Measurements from ENCODE around the gene PSPN. TPM values are rescaled to one million over a fixed set of nuclear protein-coding genes. Genes with fewer than 3 reads are reported as not detected.
"Not testable (repeated sequence)": the region's sequence is repeated elsewhere in the genome, so short reads cannot be mapped to it uniquely, and the experiment has no call there.

PSPN gene
- total RNA-seq, 2 experiments from 2014 or later, result 0.81 to 0.85 TPM

DNA sequence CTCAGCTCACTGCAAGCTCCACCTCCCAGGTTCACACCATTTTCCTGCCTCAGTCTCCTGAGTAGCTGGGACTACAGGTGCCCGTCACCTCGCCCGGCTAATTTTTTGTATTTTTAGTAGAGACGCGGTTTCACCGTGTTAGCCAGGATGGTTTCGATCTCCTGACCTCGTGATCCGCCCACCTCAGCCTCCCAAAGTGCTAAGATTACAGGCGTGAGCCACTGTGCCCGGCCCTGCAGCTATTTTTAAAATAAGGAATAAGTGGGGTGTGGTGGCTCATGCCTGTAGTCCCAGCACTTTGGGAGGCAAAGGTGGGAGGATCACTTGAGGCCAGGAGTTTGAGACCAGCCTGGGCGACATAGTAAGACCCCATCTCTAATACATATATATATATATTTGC is 15.3 kb downstream of the PSPN start:
- not testable (repeated sequence) for H3K4me3 ChIP-seq (ENCODE audit: low read length); H3K27ac ChIP-seq (ENCODE audit: low read depth in 1 of 2, low read length in 2 of 2); H3K9me3 ChIP-seq (ENCODE audit: control insufficient read depth in 1 of 2, insufficient read depth in 1 of 2, low read length in 2 of 2); H3K9me3 Mint-ChIP-seq; ATAC-seq (ENCODE audit: poor library complexity); H3K27me3 Mint-ChIP-seq; DNase-seq; H3K27me3 ChIP-seq (ENCODE audit: control insufficient read depth in 1 of 2, insufficient read depth in 2 of 2, low read length in 2 of 2); H3K27ac Mint-ChIP-seq
- H3K36me3 ChIP-seq (ENCODE audit: insufficient read depth, low read length), result peaks cover 23% of the 10 kb centered on the region
- ChIA-PET POLR2A (interaction anchor here (0.8 to 6.3 kb wide), 6 partner anchors 12 to 456 kb away, joined by 3 to 172 read pairs (median 16); partner anchors contain the start of genes ALKBH7, DENND1C, GTF2F1 and KHSRP), CTCF (interaction anchor here (0.6 to 1.5 kb wide), 2 partner anchors 557 to 1543 kb away, joined by 3 read pairs; partner anchors contain the start of gene MAP2K7)
- intact Hi-C loops (cut with DNase I, micrococcal nuclease), result loop anchor here in 1 of 2 experiments (5.0 to 10.0 kb wide), 4 partner anchors 504 to 1564 kb away; partner anchors contain the start of genes CTXN1, HSD11B1L, MICOS13 and SNAPC2
- Mint-ChIP-seq H3K4me1 (ENCODE audit: low read depth) (peaks cover 27% of the 10 kb centered on the region), H3K36me3 (ENCODE audit: low read depth) (peaks cover 48% of the 10 kb centered on the region), H3K4me3 (peak overlapping the region; percentile 94)
- peaks cover 39% of the 10 kb centered on the region for H3K4me1 ChIP-seq (ENCODE audit: insufficient read depth, low read length)

DNA sequence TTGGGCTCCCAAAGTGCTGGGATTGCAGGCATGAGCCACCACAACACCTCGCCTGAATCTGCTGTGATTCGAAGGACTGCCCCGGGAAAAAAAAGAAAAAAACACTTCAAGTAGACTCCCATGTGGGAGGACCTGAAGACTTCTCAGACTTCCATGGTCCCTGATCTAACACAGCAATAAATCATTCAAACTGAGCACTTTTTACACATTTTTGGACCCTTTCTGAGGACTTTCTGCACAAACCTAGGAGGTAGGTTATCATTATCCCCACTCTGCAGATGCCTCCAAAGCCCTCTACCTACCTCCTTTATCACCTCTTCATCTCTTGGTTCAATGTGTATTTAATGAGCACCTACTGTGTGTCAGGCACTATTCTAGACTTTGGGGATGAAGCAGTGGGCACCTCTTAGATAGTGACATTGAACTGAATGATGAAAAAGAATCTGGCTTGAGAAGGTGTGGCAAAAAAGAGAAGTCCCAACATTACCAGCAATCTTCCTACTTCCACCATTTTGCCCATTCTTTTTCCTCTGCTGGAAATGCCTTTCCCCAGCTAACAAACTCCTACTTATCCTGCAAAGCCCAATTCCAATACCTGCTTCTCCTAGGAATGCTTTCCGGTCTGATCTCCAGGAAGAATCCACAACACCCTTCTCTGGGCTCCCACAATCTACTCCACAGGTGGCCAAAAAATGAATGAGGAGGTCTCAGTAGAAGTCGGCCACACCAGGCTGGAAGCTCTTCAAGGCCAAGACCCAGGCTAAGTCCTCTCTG is 16.0 kb downstream of the PSPN start:
- H3K36me3 ChIP-seq (ENCODE audit: insufficient read depth, low read length), result peaks cover 16% of the 10 kb centered on the region
- peaks cover 35% of the 10 kb centered on the region for H3K4me1 ChIP-seq (ENCODE audit: insufficient read depth, low read length)
- CTCF ChIA-PET, result interaction anchor here (0.6 kb wide), 1 partner anchor 1544 kb away, joined by 3 read pairs; the partner anchor contains the start of gene MAP2K7
- H3K4me3 ChIP-seq (ENCODE audit: low read length), result no peak overlapping the region
- no peak overlapping the region for H3K27ac ChIP-seq (ENCODE audit: low read depth in 1 of 2, low read length in 2 of 2)
- no peaks in the 10 kb centered on the region for H3K9me3 Mint-ChIP-seq
- TF ChIP-seq, protein P1, sequence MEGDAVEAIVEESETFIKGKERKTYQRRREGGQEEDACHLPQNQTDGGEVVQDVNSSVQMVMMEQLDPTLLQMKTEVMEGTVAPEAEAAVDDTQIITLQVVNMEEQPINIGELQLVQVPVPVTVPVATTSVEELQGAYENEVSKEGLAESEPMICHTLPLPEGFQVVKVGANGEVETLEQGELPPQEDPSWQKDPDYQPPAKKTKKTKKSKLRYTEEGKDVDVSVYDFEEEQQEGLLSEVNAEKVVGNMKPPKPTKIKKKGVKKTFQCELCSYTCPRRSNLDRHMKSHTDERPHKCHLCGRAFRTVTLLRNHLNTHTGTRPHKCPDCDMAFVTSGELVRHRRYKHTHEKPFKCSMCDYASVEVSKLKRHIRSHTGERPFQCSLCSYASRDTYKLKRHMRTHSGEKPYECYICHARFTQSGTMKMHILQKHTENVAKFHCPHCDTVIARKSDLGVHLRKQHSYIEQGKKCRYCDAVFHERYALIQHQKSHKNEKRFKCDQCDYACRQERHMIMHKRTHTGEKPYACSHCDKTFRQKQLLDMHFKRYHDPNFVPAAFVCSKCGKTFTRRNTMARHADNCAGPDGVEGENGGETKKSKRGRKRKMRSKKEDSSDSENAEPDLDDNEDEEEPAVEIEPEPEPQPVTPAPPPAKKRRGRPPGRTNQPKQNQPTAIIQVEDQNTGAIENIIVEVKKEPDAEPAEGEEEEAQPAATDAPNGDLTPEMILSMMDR (IDR thresholded peaks at IDR 0.05), result no peak
- peak overlapping the region; percentile 67 for H3K4me3 Mint-ChIP-seq
- no peak for DNase-seq
- H3K27me3 Mint-ChIP-seq, result no peaks in the 10 kb centered on the region
- H3K36me3 Mint-ChIP-seq (ENCODE audit: low read depth), result peaks cover 44% of the 10 kb centered on the region
- H3K9me3 ChIP-seq (ENCODE audit: control insufficient read depth in 1 of 2, insufficient read depth in 1 of 2, low read length in 2 of 2), result no peaks in the 10 kb centered on the region
- no peak for ATAC-seq (ENCODE audit: poor library complexity)
- POLR2A ChIA-PET, result interaction anchor here (1.4 to 6.3 kb wide), 3 partner anchors 12 to 456 kb away, joined by 3 to 172 read pairs (median 53); partner anchors contain the start of genes ALKBH7 and KHSRP
- H3K27me3 ChIP-seq (ENCODE audit: control insufficient read depth in 1 of 2, insufficient read depth in 2 of 2, low read length in 2 of 2), result no peaks in the 10 kb centered on the region
- intact Hi-C loops (cut with DNase I, micrococcal nuclease), result loop anchor here in 1 of 2 experiments (5.0 to 10.0 kb wide), 4 partner anchors 505 to 1565 kb away; partner anchors contain the start of genes CTXN1, HSD11B1L, MICOS13 and SNAPC2
- peaks cover 27% of the 10 kb centered on the region for H3K4me1 Mint-ChIP-seq (ENCODE audit: low read depth)
- H3K27ac Mint-ChIP-seq, result no peak overlapping the region

DNA sequence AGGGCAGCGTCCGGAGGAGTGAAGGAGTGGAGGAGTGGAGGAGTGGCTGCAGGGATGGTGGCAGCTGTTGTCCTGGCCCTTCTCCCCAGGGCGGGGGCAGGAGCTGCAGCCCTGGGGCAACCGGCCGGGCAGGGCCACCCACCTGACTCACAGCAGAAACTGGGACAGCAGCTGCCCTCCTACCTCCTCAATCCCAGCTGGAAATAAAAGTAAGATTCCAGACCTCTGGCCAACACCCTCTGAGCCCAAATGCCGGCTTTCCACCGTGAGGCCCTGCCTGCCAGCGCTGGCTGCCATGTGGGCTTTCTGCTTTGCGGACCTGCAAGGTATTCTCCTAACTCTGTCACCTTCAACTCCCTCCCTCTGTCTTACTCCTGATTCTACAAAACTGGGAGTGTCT is 17.7 kb downstream of the PSPN start:
- intact Hi-C loops (cut with DNase I, micrococcal nuclease), result no loop called here
- POLR2A ChIA-PET, result interaction anchor here (1.6 kb wide), 1 partner anchor 15 kb away, joined by 5 read pairs; the partner anchor contains the start of gene ALKBH7
- peak overlapping the region; percentile 38 for H3K4me3 Mint-ChIP-seq
- no peaks in the 10 kb centered on the region for H3K27me3 Mint-ChIP-seq
- H3K27ac ChIP-seq (ENCODE audit: low read depth in 1 of 2, low read length in 2 of 2), result no peak overlapping the region
- peaks cover 40% of the 10 kb centered on the region for H3K36me3 Mint-ChIP-seq (ENCODE audit: low read depth)
- ATAC-seq (ENCODE audit: poor library complexity) (no peak), DNase-seq (no peak)
- CTCF ChIA-PET, result no interaction called here
- TF ChIP-seq, protein P1 (IDR thresholded peaks at IDR 0.05), result no peak
- no peaks in the 10 kb centered on the region for H3K9me3 ChIP-seq (ENCODE audit: control insufficient read depth in 1 of 2, insufficient read depth in 1 of 2, low read length in 2 of 2)
- H3K4me3 ChIP-seq (ENCODE audit: low read length), result no peak overlapping the region
- H3K36me3 ChIP-seq (ENCODE audit: insufficient read depth, low read length), result peaks cover 6% of the 10 kb centered on the region
- no peaks in the 10 kb centered on the region for H3K27me3 ChIP-seq (ENCODE audit: control insufficient read depth in 1 of 2, insufficient read depth in 2 of 2, low read length in 2 of 2)
- peaks cover 22% of the 10 kb centered on the region for H3K4me1 Mint-ChIP-seq (ENCODE audit: low read depth)
- no peaks in the 10 kb centered on the region for H3K9me3 Mint-ChIP-seq
- no peak overlapping the region for H3K27ac Mint-ChIP-seq
- peaks cover 20% of the 10 kb centered on the region for H3K4me1 ChIP-seq (ENCODE audit: insufficient read depth, low read length)

Data from CD4-positive, alpha-beta T cell (primary cell).